SIG-M5 treated with dmso at 0.1 percent for 504 hours (cell line): ENCODE measurements around the gene XRRA1.
A peak's percentile ranks its signal among the peaks of the same experiment; 100 is the strongest.
"Not testable (repeated sequence)": the region's sequence is repeated elsewhere in the genome, so short reads cannot be mapped to it uniquely, and the experiment has no call there.

Experiments used
- DNase-seq: peaks from one replicate; lab custom pipeline; 2025; ENCODE audit not compliant: unreplicated experiment; lab: John Stamatoyannopoulos, UW

Gene XRRA1

GRCh38 chr11:74948898-74949752 lies at the start of gene XRRA1, which contains the start of gene SPCS2:
Gene XRRA1, minus strand, starts transcription at chr11:74949091. Its CDS starts 8,213 bp downstream, at chr11:74940878.
Gene SPCS2, plus strand, starts transcription at chr11:74949266. Its CDS starts 20 bp downstream, at chr11:74949286.
- peak; percentile 98 for DNase-seq

GRCh38 chr11:74992852-74993251 lies 44.0 kb upstream of the XRRA1 start:
- DNase-seq = no peak

GRCh38 chr11:74990941-74991340 lies 42.0 kb upstream of the XRRA1 start:
- no peak for DNase-seq

GRCh38 chr11:74990150-74990549 lies 41.3 kb upstream of the XRRA1 start:
- DNase-seq = peak; percentile 39

GRCh38 chr11:74989260-74989638 lies 40.4 kb upstream of the XRRA1 start:
- peak; percentile 28 for DNase-seq

GRCh38 chr11:74988541-74989259 lies 39.8 kb upstream of the XRRA1 start, which contains the start of gene NEU3:
Gene NEU3, plus strand, starts transcription at chr11:74988933. Its CDS starts 128 bp downstream, at chr11:74989061.
- peak; percentile 77 for DNase-seq

GRCh38 chr11:74984730-74985129 lies 35.8 kb upstream of the XRRA1 start:
- DNase-seq = no peak

- DNase-seq = no peak
Measured at GRCh38 chr11:74984070-74984469, 35.2 kb upstream of the XRRA1 start.

GRCh38 chr11:74981888-74982287 lies 33.0 kb upstream of the XRRA1 start:
- DNase-seq = no peak

GRCh38 chr11:74980634-74981033 lies 31.7 kb upstream of the XRRA1 start:
- DNase-seq = peak; percentile 31

GRCh38 chr11:74978041-74978440 lies 29.1 kb upstream of the XRRA1 start:
- DNase-seq = no peak

- no peak for DNase-seq
Measured at GRCh38 chr11:74971424-74971823, 22.5 kb upstream of the XRRA1 start.

GRCh38 chr11:74970852-74971395 lies 22.0 kb upstream of the XRRA1 start:
- DNase-seq = no peak

GRCh38 chr11:74966651-74967050 lies 17.8 kb upstream of the XRRA1 start:
- no peak for DNase-seq

GRCh38 chr11:74960128-74960527 lies 11.2 kb upstream of the XRRA1 start:
- not testable (repeated sequence) for DNase-seq

GRCh38 chr11:74957937-74958629 lies 9.2 kb upstream of the XRRA1 start:
- DNase-seq = no peak

GRCh38 chr11:74956397-74957015 lies 7.6 kb upstream of the XRRA1 start:
- no peak for DNase-seq

- no peak for DNase-seq
Measured at GRCh38 chr11:74954199-74954598, 5.3 kb upstream of the XRRA1 start.

- no peak for DNase-seq
Measured at GRCh38 chr11:74953451-74953850, 4.6 kb upstream of the XRRA1 start.

- no peak for DNase-seq
Measured at GRCh38 chr11:74952752-74953151, 3.9 kb upstream of the XRRA1 start.

- DNase-seq = peak; percentile 34
Measured at GRCh38 chr11:74951226-74951625, 2.3 kb upstream of the XRRA1 start.
